GM10847 (cell line): ENCODE results near the gene MILR1.

ENCODE experiments used
- POLR2A ChIP-seq: IDR thresholded peaks from 2 replicates; pipeline ENCODE4 v1.6.1; 2011; ENCODE audit not compliant: insufficient read length; ENCODE audit errors: extremely low read depth

Gene MILR1

GRCh38 chr17:64496786-64497564 is 48.1 kb downstream of the MILR1 start, which contains the start of gene POLG2:
Gene POLG2 (minus strand): TSS chr17:64497054. CDS start chr17:64496968, 86 bp downstream.
- peak; percentile 89 for TF ChIP-seq POLR2A

GRCh38 chr17:64497565-64498035 is 48.7 kb downstream of the MILR1 start:
- TF ChIP-seq POLR2A = no peak

GRCh38 chr17:64498308-64499203 is 49.6 kb downstream of the MILR1 start:
- TF ChIP-seq POLR2A = no peak

- TF ChIP-seq POLR2A = no peak
Observed at GRCh38 chr17:64499805-64500486, 51.0 kb downstream of the MILR1 start.

- TF ChIP-seq POLR2A = no peak
Observed at GRCh38 chr17:64500487-64500859, 51.6 kb downstream of the MILR1 start.

- no peak for TF ChIP-seq POLR2A
Observed at GRCh38 chr17:64500862-64501765, 52.2 kb downstream of the MILR1 start.

GRCh38 chr17:64502021-64502420 is 53.1 kb downstream of the MILR1 start:
- no peak for TF ChIP-seq POLR2A

GRCh38 chr17:64502809-64503208 is 53.9 kb downstream of the MILR1 start:
- no peak for TF ChIP-seq POLR2A

- no peak for TF ChIP-seq POLR2A
Observed at GRCh38 chr17:64503341-64503740, 54.4 kb downstream of the MILR1 start.

GRCh38 chr17:64503821-64504768 is 55.2 kb downstream of the MILR1 start:
- TF ChIP-seq POLR2A = no peak

GRCh38 chr17:64504769-64505339 is 55.9 kb downstream of the MILR1 start:
- TF ChIP-seq POLR2A = no peak

- peak; percentile 60 for TF ChIP-seq POLR2A
Observed at GRCh38 chr17:64505340-64506200, 56.7 kb downstream of the MILR1 start.

GRCh38 chr17:64506201-64506575 is 57.3 kb downstream of the MILR1 start, which contains the start of gene DDX5:
Gene DDX5 (minus strand): TSS chr17:64506289. CDS start chr17:64506119, 170 bp downstream.
- peak; percentile 99 for TF ChIP-seq POLR2A
